Measurements from ENCODE around the gene TRIP10. TPM values are rescaled to one million over a fixed set of nuclear protein-coding genes. Genes with fewer than 3 reads are reported as not detected.

TRIP10 gene
- total and polyA plus RNA-seq, 5 donors from 2014 or later: 0.37 to 2.6 (median 0.44) TPM; not detected in 1

- Mint-ChIP-seq H3K4me1 (peaks cover 0 to 5% (median 0%) of the 10 kb centered on the region in 4 donors), H3K27ac (no peak overlapping the region), H3K27me3 (no peaks in the 10 kb centered on the region), H3K9me3 (peaks cover 0 to 3% (median 0%) of the 10 kb centered on the region in 7 donors), H3K4me3 (no peak overlapping the region), H3K36me3 (no peaks in the 10 kb centered on the region)
- Histone ChIP-seq H3K9me3 (ENCODE audit: control insufficient read depth in 2 of 2, low read length in 2 of 2) (peaks cover 0 to 3% of the 10 kb centered on the region in 2 experiments), H3K36me3 (ENCODE audit: control insufficient read depth, insufficient read depth, low read length) (no peaks in the 10 kb centered on the region), H3K4me3 (ENCODE audit: low read depth, low read length) (no peak overlapping the region), H3K27ac (ENCODE audit: insufficient read depth, low read length, poor library complexity, severe bottlenecking) (no peak overlapping the region), H3K4me1 (ENCODE audit: control insufficient read depth, insufficient read depth, low read length, poor library complexity, severe bottlenecking) (peaks cover 4% of the 10 kb centered on the region), H3K27me3 (ENCODE audit: control insufficient read depth, insufficient read depth, low read length) (no peaks in the 10 kb centered on the region)
- DNase-seq: no peak
- ATAC-seq (ENCODE audit: low read depth in 2 of 2): no peak
These were observed 43.1 kb upstream of the TRIP10 start for GRCh38 chr19:6696239-6696820.

GRCh38 chr19:6697291-6697690, 42.2 kb upstream of the TRIP10 start:
- H3K4me3 Mint-ChIP-seq: peak overlapping the region in 1 of 4 donors; percentile 21
- Histone ChIP-seq H3K4me1 (ENCODE audit: control insufficient read depth, insufficient read depth, low read length, poor library complexity, severe bottlenecking) (peaks cover 4% of the 10 kb centered on the region), H3K27ac (ENCODE audit: insufficient read depth, low read length, poor library complexity, severe bottlenecking) (no peak overlapping the region), H3K27me3 (ENCODE audit: control insufficient read depth, insufficient read depth, low read length) (no peaks in the 10 kb centered on the region), H3K4me3 (ENCODE audit: low read depth, low read length) (no peak overlapping the region), H3K36me3 (ENCODE audit: control insufficient read depth, insufficient read depth, low read length) (no peaks in the 10 kb centered on the region), H3K9me3 (ENCODE audit: control insufficient read depth in 2 of 2, low read length in 2 of 2) (peaks cover 0 to 3% of the 10 kb centered on the region in 2 experiments)
- no peak overlapping the region for H3K27ac Mint-ChIP-seq
- DNase-seq (no peak), ATAC-seq (ENCODE audit: low read depth in 2 of 2) (no peak)
- H3K9me3 Mint-ChIP-seq: peaks cover 0 to 3% (median 0%) of the 10 kb centered on the region in 7 donors
- no peaks in the 10 kb centered on the region for H3K36me3 Mint-ChIP-seq
- H3K27me3 Mint-ChIP-seq: no peaks in the 10 kb centered on the region
- H3K4me1 Mint-ChIP-seq: peaks cover 0 to 5% (median 0%) of the 10 kb centered on the region in 4 donors

GRCh38 chr19:6699935-6700334, 39.5 kb upstream of the TRIP10 start:
- H3K27ac Mint-ChIP-seq: no peak overlapping the region
- no peak for DNase-seq
- no peaks in the 10 kb centered on the region for H3K36me3 Mint-ChIP-seq
- no peaks in the 10 kb centered on the region for H3K27me3 ChIP-seq (ENCODE audit: control insufficient read depth, insufficient read depth, low read length)
- H3K9me3 Mint-ChIP-seq: peaks cover 0 to 3% (median 0%) of the 10 kb centered on the region in 7 donors
- ATAC-seq (ENCODE audit: low read depth in 2 of 2): no peak
- H3K9me3 ChIP-seq (ENCODE audit: control insufficient read depth in 2 of 2, low read length in 2 of 2): peaks cover 0 to 3% of the 10 kb centered on the region in 2 experiments
- peaks cover 0 to 5% (median 0%) of the 10 kb centered on the region in 4 donors for H3K4me1 Mint-ChIP-seq
- H3K27ac ChIP-seq (ENCODE audit: insufficient read depth, low read length, poor library complexity, severe bottlenecking): no peak overlapping the region
- no peaks in the 10 kb centered on the region for H3K27me3 Mint-ChIP-seq
- H3K36me3 ChIP-seq (ENCODE audit: control insufficient read depth, insufficient read depth, low read length): no peaks in the 10 kb centered on the region
- H3K4me3 ChIP-seq (ENCODE audit: low read depth, low read length): no peak overlapping the region
- peaks cover 4% of the 10 kb centered on the region for H3K4me1 ChIP-seq (ENCODE audit: control insufficient read depth, insufficient read depth, low read length, poor library complexity, severe bottlenecking)
- no peak overlapping the region for H3K4me3 Mint-ChIP-seq

- H3K4me3 Mint-ChIP-seq: no peak overlapping the region
- H3K9me3 Mint-ChIP-seq: peaks cover 0 to 2% (median 0%) of the 10 kb centered on the region in 7 donors
- no peak overlapping the region for H3K27ac Mint-ChIP-seq
These were observed 38.7 kb upstream of the TRIP10 start for GRCh38 chr19:6700586-6701316.

GRCh38 chr19:6705931-6706632, 33.4 kb upstream of the TRIP10 start:
- Histone ChIP-seq H3K36me3 (ENCODE audit: control insufficient read depth, insufficient read depth, low read length) (no peaks in the 10 kb centered on the region), H3K27ac (ENCODE audit: insufficient read depth, low read length, poor library complexity, severe bottlenecking) (no peak overlapping the region), H3K9me3 (ENCODE audit: control insufficient read depth in 2 of 2, low read length in 2 of 2) (no peaks in the 10 kb centered on the region), H3K4me1 (ENCODE audit: control insufficient read depth, insufficient read depth, low read length, poor library complexity, severe bottlenecking) (peaks cover 6% of the 10 kb centered on the region), H3K27me3 (ENCODE audit: control insufficient read depth, insufficient read depth, low read length) (peaks cover 5% of the 10 kb centered on the region), H3K4me3 (ENCODE audit: low read depth, low read length) (no peak overlapping the region)
- no peak overlapping the region for H3K4me3 Mint-ChIP-seq
- no peak overlapping the region for H3K27ac Mint-ChIP-seq
- DNase-seq (no peak), ATAC-seq (ENCODE audit: low read depth in 2 of 2) (no peak)
- no peaks in the 10 kb centered on the region for H3K36me3 Mint-ChIP-seq
- H3K27me3 Mint-ChIP-seq: peaks cover 36% of the 10 kb centered on the region
- peaks cover 0 to 17% (median 5%) of the 10 kb centered on the region in 4 donors for H3K4me1 Mint-ChIP-seq
- peaks cover 0 to 5% (median 0%) of the 10 kb centered on the region in 7 donors for H3K9me3 Mint-ChIP-seq

More at GRCh38 chr19:6700586-6701316, 38.7 kb upstream of the TRIP10 start:
- no peak overlapping the region for H3K4me3 ChIP-seq (ENCODE audit: low read depth, low read length)
- H3K27me3 ChIP-seq (ENCODE audit: control insufficient read depth, insufficient read depth, low read length): no peaks in the 10 kb centered on the region
- no peaks in the 10 kb centered on the region for H3K36me3 ChIP-seq (ENCODE audit: control insufficient read depth, insufficient read depth, low read length)
- Mint-ChIP-seq H3K4me1 (peaks cover 0 to 5% (median 0%) of the 10 kb centered on the region in 4 donors), H3K36me3 (no peaks in the 10 kb centered on the region), H3K27me3 (no peaks in the 10 kb centered on the region)
- H3K4me1 ChIP-seq (ENCODE audit: control insufficient read depth, insufficient read depth, low read length, poor library complexity, severe bottlenecking): peaks cover 4% of the 10 kb centered on the region
- no peak overlapping the region for H3K27ac ChIP-seq (ENCODE audit: insufficient read depth, low read length, poor library complexity, severe bottlenecking)
- DNase-seq (no peak), ATAC-seq (ENCODE audit: low read depth in 2 of 2) (no peak)
- H3K9me3 ChIP-seq (ENCODE audit: control insufficient read depth in 2 of 2, low read length in 2 of 2): peaks cover 0 to 3% of the 10 kb centered on the region in 2 experiments

GRCh38 chr19:6706633-6706958, 32.9 kb upstream of the TRIP10 start:
- H3K27ac ChIP-seq (ENCODE audit: insufficient read depth, low read length, poor library complexity, severe bottlenecking): no peak overlapping the region
- H3K36me3 ChIP-seq (ENCODE audit: control insufficient read depth, insufficient read depth, low read length): no peaks in the 10 kb centered on the region
- H3K27ac Mint-ChIP-seq: no peak overlapping the region
- H3K4me1 ChIP-seq (ENCODE audit: control insufficient read depth, insufficient read depth, low read length, poor library complexity, severe bottlenecking): peaks cover 6% of the 10 kb centered on the region
- no peak overlapping the region for H3K4me3 ChIP-seq (ENCODE audit: low read depth, low read length)
- H3K36me3 Mint-ChIP-seq: no peaks in the 10 kb centered on the region
- H3K9me3 Mint-ChIP-seq: peaks cover 0 to 5% (median 0%) of the 10 kb centered on the region in 7 donors
- no peak overlapping the region for H3K4me3 Mint-ChIP-seq
- peaks cover 0 to 21% (median 5%) of the 10 kb centered on the region in 4 donors for H3K4me1 Mint-ChIP-seq
- DNase-seq: no peak
- peaks cover 40% of the 10 kb centered on the region for H3K27me3 Mint-ChIP-seq
- H3K27me3 ChIP-seq (ENCODE audit: control insufficient read depth, insufficient read depth, low read length): peaks cover 5% of the 10 kb centered on the region
- no peak for ATAC-seq (ENCODE audit: low read depth in 2 of 2)
- no peaks in the 10 kb centered on the region for H3K9me3 ChIP-seq (ENCODE audit: control insufficient read depth in 2 of 2, low read length in 2 of 2)

GRCh38 chr19:6707011-6707657, 32.3 kb upstream of the TRIP10 start:
- Histone ChIP-seq H3K27me3 (ENCODE audit: control insufficient read depth, insufficient read depth, low read length) (peaks cover 5% of the 10 kb centered on the region), H3K36me3 (ENCODE audit: control insufficient read depth, insufficient read depth, low read length) (no peaks in the 10 kb centered on the region), H3K4me3 (ENCODE audit: low read depth, low read length) (no peak overlapping the region), H3K27ac (ENCODE audit: insufficient read depth, low read length, poor library complexity, severe bottlenecking) (no peak overlapping the region), H3K4me1 (ENCODE audit: control insufficient read depth, insufficient read depth, low read length, poor library complexity, severe bottlenecking) (peaks cover 6% of the 10 kb centered on the region), H3K9me3 (ENCODE audit: control insufficient read depth in 2 of 2, low read length in 2 of 2) (no peaks in the 10 kb centered on the region)
- Mint-ChIP-seq H3K9me3 (peaks cover 0 to 5% (median 0%) of the 10 kb centered on the region in 7 donors), H3K36me3 (no peaks in the 10 kb centered on the region), H3K27me3 (peaks cover 40% of the 10 kb centered on the region), H3K4me3 (no peak overlapping the region), H3K27ac (no peak overlapping the region), H3K4me1 (peaks cover 0 to 21% (median 5%) of the 10 kb centered on the region in 4 donors)
- ATAC-seq (ENCODE audit: low read depth in 2 of 2): no peak
- DNase-seq: no peak

All from CD4-positive, CD25-positive, alpha-beta regulatory T cell (primary cell).